ENCODE data around the gene LRP1B.

The LRP1B gene

GRCh38 chr2:140273408-140273807, 1857.4 kb downstream of the LRP1B start:
- DNase-seq: no peak

- DNase-seq: no peak
Measured at GRCh38 chr2:140270224-140270623, 1860.6 kb downstream of the LRP1B start.

GRCh38 chr2:140269000-140269399, 1861.8 kb downstream of the LRP1B start:
- no peak for DNase-seq

GRCh38 chr2:140262908-140263307, 1867.9 kb downstream of the LRP1B start:
- DNase-seq: no peak

- DNase-seq: no peak
Measured at GRCh38 chr2:140257692-140258300, 1873.0 kb downstream of the LRP1B start.

- DNase-seq: no peak
Measured at GRCh38 chr2:140256080-140256479, 1874.7 kb downstream of the LRP1B start.

GRCh38 chr2:140249821-140250220, 1881.0 kb downstream of the LRP1B start:
- DNase-seq: no peak

- no peak for DNase-seq
Measured at GRCh38 chr2:140248623-140249022, 1882.2 kb downstream of the LRP1B start.

- DNase-seq: no peak
Measured at GRCh38 chr2:140247451-140248195, 1883.2 kb downstream of the LRP1B start.

- no peak for DNase-seq
Measured at GRCh38 chr2:140246957-140247356, 1883.9 kb downstream of the LRP1B start.

- DNase-seq: no peak
Measured at GRCh38 chr2:140246058-140246457, 1884.8 kb downstream of the LRP1B start.

GRCh38 chr2:140242889-140243288, 1887.9 kb downstream of the LRP1B start:
- DNase-seq: no peak

- DNase-seq: no peak
Measured at GRCh38 chr2:140234116-140234515, 1896.7 kb downstream of the LRP1B start.

- no peak for DNase-seq
Measured at GRCh38 chr2:140210963-140211362, 1919.9 kb downstream of the LRP1B start.

GRCh38 chr2:140205093-140205492, 1925.7 kb downstream of the LRP1B start:
- no peak for DNase-seq

GRCh38 chr2:140203347-140203746, 1927.5 kb downstream of the LRP1B start:
- DNase-seq: no peak

GRCh38 chr2:140201572-140201971, 1929.2 kb downstream of the LRP1B start:
- DNase-seq: no peak

GRCh38 chr2:140200764-140201163, 1930.1 kb downstream of the LRP1B start:
- no peak for DNase-seq

GRCh38 chr2:140200307-140200706, 1930.5 kb downstream of the LRP1B start:
- no peak for DNase-seq

- no peak for DNase-seq
Measured at GRCh38 chr2:140199312-140199711, 1931.5 kb downstream of the LRP1B start.

- DNase-seq: no peak
Measured at GRCh38 chr2:140187086-140187485, 1943.7 kb downstream of the LRP1B start.

- no peak for DNase-seq
Measured at GRCh38 chr2:140186313-140186712, 1944.5 kb downstream of the LRP1B start.

- no peak for DNase-seq
Measured at GRCh38 chr2:140185076-140185475, 1945.7 kb downstream of the LRP1B start.

GRCh38 chr2:140183056-140183765, 1947.6 kb downstream of the LRP1B start:
- DNase-seq: no peak

Measured in CD4-positive, alpha-beta T cell treated with Interleukin-1 beta for 1 hour (primary cell).